Endothelial cell (in vitro differentiated cells): ENCODE data around the gene GSTT4. TPM values are rescaled to one million over a fixed set of nuclear protein-coding genes. Genes with fewer than 3 reads are reported as not detected.

Experiments used
- DNase-seq: peaks from one replicate; pipeline ENCODE4 v3.0.0; 2021; ENCODE audit warnings: low spot score
- H3K27ac Mint-ChIP-seq: one replicate; pipeline ENCODE4 v1.8.0; 2021; ENCODE audit warnings: mixed read lengths, inconsistent platforms; ENCODE audit not compliant: unreplicated experiment
- H3K27me3 Mint-ChIP-seq: one replicate; pipeline ENCODE4 v1.8.0; 2021; ENCODE audit warnings: mild to moderate bottlenecking, moderate library complexity, mixed read lengths, inconsistent platforms; ENCODE audit not compliant: unreplicated experiment
- H3K36me3 Mint-ChIP-seq: one replicate; pipeline ENCODE4 v1.8.0; 2021; ENCODE audit warnings: mild to moderate bottlenecking, low read depth, mixed read lengths, inconsistent platforms; ENCODE audit not compliant: unreplicated experiment
- H3K4me1 Mint-ChIP-seq: one replicate; pipeline ENCODE4 v1.8.0; 2021; ENCODE audit warnings: mild to moderate bottlenecking, mixed read lengths, inconsistent platforms; ENCODE audit not compliant: unreplicated experiment
- H3K4me3 Mint-ChIP-seq: one replicate; pipeline ENCODE4 v1.8.0; 2021; ENCODE audit warnings: mild to moderate bottlenecking, mixed read lengths, inconsistent platforms; ENCODE audit not compliant: unreplicated experiment
- H3K9me3 Mint-ChIP-seq: one replicate; pipeline ENCODE4 v1.8.0; 2021; ENCODE audit warnings: mixed read lengths, inconsistent platforms; ENCODE audit not compliant: unreplicated experiment
- total RNA-seq: library from RNA; stranded (reverse); fragmentation: NEBNext Ultra II Directional; extraction: Animal tissue kit (Norgen Biotek cat#: 25700); gene quantifications from one replicate; pipeline ENCODE4 v1.2.1, GENCODE V29; 2021; ENCODE audit not compliant: unreplicated experiment
- TF ChIP-seq, protein P1 (sequence below): fragments of 200-600 bp; sonication (generic); IDR thresholded peaks from one replicate; pipeline ENCODE4 v1.5.0; 2021; ENCODE audit warnings: antibody characterized with exemption; ENCODE audit not compliant: unreplicated experiment

GSTT4 gene
- total RNA-seq, 1 donor from 2014 or later: not detected

DNA sequence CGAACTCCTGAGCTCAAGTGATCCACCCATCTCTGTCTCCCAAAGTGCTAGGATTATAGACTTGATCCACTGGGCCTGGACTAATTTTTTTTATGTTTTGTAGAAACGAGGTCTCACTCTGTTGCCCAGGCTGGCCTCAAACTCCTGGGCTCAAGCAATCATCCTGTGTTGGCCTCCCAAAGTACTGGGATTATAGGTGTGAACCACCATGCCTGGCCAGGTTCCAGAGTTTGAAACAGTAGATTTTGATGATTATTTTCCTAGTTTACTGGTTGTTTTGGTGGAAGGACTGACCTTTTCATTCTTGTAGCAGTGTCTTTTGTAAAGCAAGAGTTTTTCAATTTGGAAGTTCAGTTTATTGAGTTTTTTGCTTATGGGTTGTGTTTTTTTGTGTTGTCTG is 20.8 kb upstream of the GSTT4 start:
- TF ChIP-seq, protein P1, sequence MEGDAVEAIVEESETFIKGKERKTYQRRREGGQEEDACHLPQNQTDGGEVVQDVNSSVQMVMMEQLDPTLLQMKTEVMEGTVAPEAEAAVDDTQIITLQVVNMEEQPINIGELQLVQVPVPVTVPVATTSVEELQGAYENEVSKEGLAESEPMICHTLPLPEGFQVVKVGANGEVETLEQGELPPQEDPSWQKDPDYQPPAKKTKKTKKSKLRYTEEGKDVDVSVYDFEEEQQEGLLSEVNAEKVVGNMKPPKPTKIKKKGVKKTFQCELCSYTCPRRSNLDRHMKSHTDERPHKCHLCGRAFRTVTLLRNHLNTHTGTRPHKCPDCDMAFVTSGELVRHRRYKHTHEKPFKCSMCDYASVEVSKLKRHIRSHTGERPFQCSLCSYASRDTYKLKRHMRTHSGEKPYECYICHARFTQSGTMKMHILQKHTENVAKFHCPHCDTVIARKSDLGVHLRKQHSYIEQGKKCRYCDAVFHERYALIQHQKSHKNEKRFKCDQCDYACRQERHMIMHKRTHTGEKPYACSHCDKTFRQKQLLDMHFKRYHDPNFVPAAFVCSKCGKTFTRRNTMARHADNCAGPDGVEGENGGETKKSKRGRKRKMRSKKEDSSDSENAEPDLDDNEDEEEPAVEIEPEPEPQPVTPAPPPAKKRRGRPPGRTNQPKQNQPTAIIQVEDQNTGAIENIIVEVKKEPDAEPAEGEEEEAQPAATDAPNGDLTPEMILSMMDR: no peak
- no peaks in the 10 kb centered on the region for H3K4me1 Mint-ChIP-seq
- H3K27ac Mint-ChIP-seq: no peak overlapping the region
- no peaks in the 10 kb centered on the region for H3K36me3 Mint-ChIP-seq
- peaks cover 1% of the 10 kb centered on the region for H3K27me3 Mint-ChIP-seq
- no peak for DNase-seq
- H3K9me3 Mint-ChIP-seq: no peaks in the 10 kb centered on the region
- no peak overlapping the region for H3K4me3 Mint-ChIP-seq

DNA sequence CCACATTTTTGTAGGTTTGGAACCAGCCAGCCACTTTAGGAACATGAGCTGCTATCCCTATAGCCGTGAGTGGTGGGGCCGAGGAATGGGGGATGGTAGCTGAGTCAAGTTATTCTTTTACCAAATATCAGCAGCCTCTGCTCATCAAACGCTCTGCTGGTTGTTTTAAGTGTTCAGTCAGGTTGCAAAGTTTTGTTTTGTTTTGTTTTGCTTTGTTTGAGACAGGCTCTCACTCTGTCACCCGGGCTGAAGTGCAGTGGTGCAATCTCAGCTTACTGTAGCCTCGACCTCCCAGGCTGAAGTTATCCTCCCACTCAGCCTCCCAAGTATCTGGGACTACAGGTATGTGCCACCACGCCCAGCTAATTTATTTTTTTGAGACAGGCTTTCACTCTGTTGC is 20.2 kb upstream of the GSTT4 start:
- TF ChIP-seq, protein P1: no peak
- Mint-ChIP-seq H3K4me3 (no peak overlapping the region), H3K27me3 (peaks cover 1% of the 10 kb centered on the region), H3K9me3 (no peaks in the 10 kb centered on the region), H3K27ac (no peak overlapping the region), H3K36me3 (no peaks in the 10 kb centered on the region), H3K4me1 (no peaks in the 10 kb centered on the region)
- DNase-seq: no peak

DNA sequence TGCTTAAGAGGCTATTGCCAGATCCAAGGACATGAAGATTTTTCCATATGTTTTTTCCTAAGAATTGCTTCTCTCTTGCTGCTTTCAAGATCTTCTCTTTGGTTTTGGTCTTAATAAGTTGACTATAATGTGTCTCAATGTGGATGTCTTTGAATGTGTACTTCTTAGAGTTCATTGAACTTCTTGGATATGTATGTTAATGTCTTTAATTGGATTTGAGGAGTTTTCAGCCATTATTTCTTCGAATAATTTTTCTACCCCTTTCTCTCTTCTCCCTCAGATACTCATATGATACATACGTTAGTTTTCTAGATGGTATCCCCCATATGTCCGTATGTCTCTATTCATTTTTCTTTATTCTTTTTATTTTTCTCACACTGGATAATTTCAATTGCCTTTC is 19.1 kb upstream of the GSTT4 start:
- no peak overlapping the region for H3K4me3 Mint-ChIP-seq
- no peak for DNase-seq
- no peak overlapping the region for H3K27ac Mint-ChIP-seq
- TF ChIP-seq, protein P1: no peak
- H3K9me3 Mint-ChIP-seq: no peaks in the 10 kb centered on the region
- H3K36me3 Mint-ChIP-seq: no peaks in the 10 kb centered on the region
- no peaks in the 10 kb centered on the region for H3K4me1 Mint-ChIP-seq
- H3K27me3 Mint-ChIP-seq: peaks cover 1% of the 10 kb centered on the region

DNA sequence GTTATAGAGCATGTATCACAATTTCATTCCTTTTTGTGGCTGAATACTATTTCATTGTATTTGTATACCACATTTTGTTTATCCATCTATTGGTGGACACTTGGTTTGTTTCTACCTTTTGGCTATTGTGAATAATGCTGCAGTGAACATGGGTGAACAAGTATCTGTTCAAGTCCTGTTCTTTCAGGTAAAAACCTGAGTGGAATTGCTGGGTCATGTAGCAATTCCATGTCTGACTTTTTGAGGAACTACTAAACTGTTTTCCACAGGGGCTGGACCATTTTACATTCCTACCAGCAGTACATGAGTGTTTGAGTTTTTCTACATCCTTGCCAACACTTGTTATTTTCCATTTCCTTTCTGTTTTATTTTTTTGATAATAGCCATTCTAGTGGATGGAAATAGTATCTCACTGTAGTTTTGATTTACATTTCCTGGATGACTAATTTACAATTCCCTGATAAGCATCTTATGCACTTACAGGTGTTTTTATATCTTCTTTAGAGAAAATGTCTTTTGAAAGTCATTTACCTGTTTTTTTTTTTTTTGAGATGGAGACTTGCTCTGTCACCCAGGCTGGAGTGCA is 18.0 kb upstream of the GSTT4 start:
- no peak overlapping the region for H3K27ac Mint-ChIP-seq
- H3K27me3 Mint-ChIP-seq: peaks cover 1% of the 10 kb centered on the region
- TF ChIP-seq, protein P1: no peak
- H3K9me3 Mint-ChIP-seq: no peaks in the 10 kb centered on the region
- H3K36me3 Mint-ChIP-seq: no peaks in the 10 kb centered on the region
- H3K4me1 Mint-ChIP-seq: no peaks in the 10 kb centered on the region
- DNase-seq: no peak
- H3K4me3 Mint-ChIP-seq: no peak overlapping the region

DNA sequence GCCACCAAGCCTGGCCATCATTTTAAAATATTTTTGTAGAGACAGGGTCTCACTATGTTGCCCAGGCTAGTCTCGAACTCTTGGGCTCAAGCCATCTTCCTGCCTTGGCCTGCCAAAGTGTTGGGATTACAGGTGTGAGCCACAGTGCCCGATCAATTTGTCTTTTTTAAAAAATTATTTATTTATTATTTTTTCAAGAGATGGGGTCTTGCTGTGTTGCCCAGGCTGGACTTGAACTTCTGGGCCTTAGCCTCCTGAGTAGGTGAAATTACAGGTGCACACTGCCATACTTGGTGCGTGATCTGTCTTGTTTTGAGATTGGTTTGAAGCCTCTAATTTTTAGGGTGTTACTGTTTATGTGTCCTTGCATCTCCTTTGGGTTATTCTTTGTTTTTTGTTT is 16.1 kb upstream of the GSTT4 start:
- TF ChIP-seq, protein P1: no peak
- Mint-ChIP-seq H3K36me3 (no peaks in the 10 kb centered on the region), H3K9me3 (no peaks in the 10 kb centered on the region), H3K4me1 (no peaks in the 10 kb centered on the region), H3K4me3 (no peak overlapping the region), H3K27ac (no peak overlapping the region), H3K27me3 (peaks cover 1% of the 10 kb centered on the region)
- DNase-seq: no peak
